ENCODE results near the gene POLRMT. TPM values are rescaled to one million over a fixed set of nuclear protein-coding genes. Genes with fewer than 3 reads are reported as not detected.
A peak's percentile ranks its signal among the peaks of the same experiment; 100 is the strongest.

POLRMT gene
- total RNA-seq, 1 experiment from 2014 or later: 51.4 TPM

- H3K27ac Mint-ChIP-seq (ENCODE audit: unreplicated experiment): no peak overlapping the region
- no peaks in the 10 kb centered on the region for H3K27me3 Mint-ChIP-seq (ENCODE audit: unreplicated experiment)
- no peak overlapping the region for H3K4me3 Mint-ChIP-seq (ENCODE audit: low read depth, unreplicated experiment)
- no peaks in the 10 kb centered on the region for H3K4me1 Mint-ChIP-seq (ENCODE audit: low read depth, unreplicated experiment)
- TF ChIP-seq CTCF (IDR thresholded peaks at IDR 0.05; ENCODE audit: unreplicated experiment): no peak
- BruUV-seq (replicated peaks): TSS peak; percentile 55
- CTCF ChIA-PET: interaction anchor here (0.6 to 1.3 kb wide), 4 partner anchors 56 to 172 kb away, joined by 3 read pairs; no protein-coding TSS in a partner anchor
- peaks cover 23% of the 10 kb centered on the region for H3K36me3 Mint-ChIP-seq (ENCODE audit: insufficient read depth, unreplicated experiment)
- intact Hi-C loops (cut with micrococcal nuclease; ENCODE audit: unreplicated experiment): no loop called here
- no peak for DNase-seq
- no peaks in the 10 kb centered on the region for H3K9me3 Mint-ChIP-seq (ENCODE audit: low read depth, unreplicated experiment)
These were observed 44.5 kb upstream of the POLRMT start for GRCh38 chr19:677601-678436.

GRCh38 chr19:677201-677600, 43.9 kb upstream of the POLRMT start:
- Mint-ChIP-seq H3K27ac (ENCODE audit: unreplicated experiment) (no peak overlapping the region), H3K27me3 (ENCODE audit: unreplicated experiment) (no peaks in the 10 kb centered on the region), H3K36me3 (ENCODE audit: insufficient read depth, unreplicated experiment) (peaks cover 23% of the 10 kb centered on the region), H3K9me3 (ENCODE audit: low read depth, unreplicated experiment) (no peaks in the 10 kb centered on the region), H3K4me1 (ENCODE audit: low read depth, unreplicated experiment) (no peaks in the 10 kb centered on the region), H3K4me3 (ENCODE audit: low read depth, unreplicated experiment) (peak overlapping the region; percentile 63)
- BruUV-seq (replicated peaks): no TSS peak
- CTCF ChIA-PET: interaction anchor here (0.6 to 1.3 kb wide), 3 partner anchors 57 to 171 kb away, joined by 3 read pairs; no protein-coding TSS in a partner anchor
- intact Hi-C loops (cut with micrococcal nuclease; ENCODE audit: unreplicated experiment): no loop called here
- no peak for TF ChIP-seq CTCF (IDR thresholded peaks at IDR 0.05; ENCODE audit: unreplicated experiment)
- DNase-seq: peak; percentile 64

- Mint-ChIP-seq H3K4me1 (ENCODE audit: low read depth, unreplicated experiment) (no peaks in the 10 kb centered on the region), H3K4me3 (ENCODE audit: low read depth, unreplicated experiment) (peak within 1 kb of the TSS; percentile 63), H3K27me3 (ENCODE audit: unreplicated experiment) (no peaks in the 10 kb centered on the region), H3K36me3 (ENCODE audit: insufficient read depth, unreplicated experiment) (peaks cover 23% of the 10 kb centered on the region), H3K27ac (ENCODE audit: unreplicated experiment) (no peak within 1 kb of the TSS), H3K9me3 (ENCODE audit: low read depth, unreplicated experiment) (no peaks in the 10 kb centered on the region)
- BruUV-seq (replicated peaks): no TSS peak
- intact Hi-C loops (cut with micrococcal nuclease; ENCODE audit: unreplicated experiment): no loop called here
- CTCF ChIA-PET: interaction anchor here (1.3 kb wide), 1 partner anchor 76 kb away, joined by 3 read pairs; no protein-coding TSS in a partner anchor
- no peak for DNase-seq
- TF ChIP-seq CTCF (IDR thresholded peaks at IDR 0.05; ENCODE audit: unreplicated experiment): no peak
These were observed 43.2 kb upstream of the POLRMT start, which contains the start of gene FSTL3 for GRCh38 chr19:676339-677105. TSS of gene FSTL3 (plus strand) at chr19:676392. CDS start at chr19:676424, 32 bp downstream.

- BruUV-seq (replicated peaks): no TSS peak
- H3K27me3 Mint-ChIP-seq (ENCODE audit: unreplicated experiment): no peaks in the 10 kb centered on the region
- no peak for TF ChIP-seq CTCF (IDR thresholded peaks at IDR 0.05; ENCODE audit: unreplicated experiment)
- CTCF ChIA-PET: no interaction called here
- no peak for DNase-seq
- peaks cover 23% of the 10 kb centered on the region for H3K36me3 Mint-ChIP-seq (ENCODE audit: insufficient read depth, unreplicated experiment)
- peak overlapping the region; percentile 63 for H3K4me3 Mint-ChIP-seq (ENCODE audit: low read depth, unreplicated experiment)
- no peaks in the 10 kb centered on the region for H3K4me1 Mint-ChIP-seq (ENCODE audit: low read depth, unreplicated experiment)
- H3K9me3 Mint-ChIP-seq (ENCODE audit: low read depth, unreplicated experiment): no peaks in the 10 kb centered on the region
- intact Hi-C loops (cut with micrococcal nuclease; ENCODE audit: unreplicated experiment): no loop called here
- no peak overlapping the region for H3K27ac Mint-ChIP-seq (ENCODE audit: unreplicated experiment)
These were observed 42.6 kb upstream of the POLRMT start for GRCh38 chr19:676007-676338.

All from Calu3 (cell line).